Heart right ventricle (tissue), 16 donors: ENCODE measurements around the gene SLC12A1. TPM values are rescaled to one million over a fixed set of nuclear protein-coding genes. Genes with fewer than 3 reads are reported as not detected.

Experiments
- ATAC-seq, 8 donors: fragments of 200-7000 bp; cut with Tn5 transposase; one replicate each; pipeline ENCODE4 v1.9.1; 2020; ENCODE audit warnings: mild to moderate bottlenecking in 8 of 8, moderate library complexity in 8 of 8, moderate number of reproducible peaks in 1 of 8
- DNase-seq, 2 donors: peaks; one replicate each; pipeline ENCODE4 v3.0.0-alpha.2; 2020
- H3K27ac ChIP-seq, 10 donors: fragments of 200-600 bp; sonication (generic) in 2 of 10; one replicate each; pipeline versions ENCODE4 v1.5.0 to v1.8.0; 2020 to 2022; ENCODE audit warnings: mild to moderate bottlenecking in 3 of 10
- H3K27me3 ChIP-seq, 7 donors: fragments of 200-600 bp; one replicate each; pipeline ENCODE4 v1.8.0; 2021 to 2022; ENCODE audit warnings: mild to moderate bottlenecking in 2 of 7
- H3K36me3 ChIP-seq, 9 donors: fragments of 200-600 bp; sonication (generic) in 1 of 9; one replicate each; pipeline versions ENCODE4 v1.5.0 to v1.8.0; 2020 to 2022; ENCODE audit warnings: mild to moderate bottlenecking in 2 of 9
- H3K4me1 ChIP-seq, 9 donors: fragments of 200-600 bp; sonication (generic) in 1 of 9; one replicate each; pipeline versions ENCODE4 v1.5.0 to v1.8.0; 2020 to 2022; ENCODE audit warnings: mild to moderate bottlenecking in 4 of 9
- H3K4me3 ChIP-seq, 10 donors: fragments of 200-600 bp; sonication (generic) in 2 of 10; one replicate each; pipeline versions ENCODE4 v1.5.0 to v1.8.0; 2020 to 2022; ENCODE audit warnings: mild to moderate bottlenecking in 7 of 10, moderate library complexity in 2 of 10
- H3K9me3 ChIP-seq, 11 donors: fragments of 200-600 bp in 10 of 11; sonication (generic) in 2 of 11; one replicate each; pipeline versions ENCODE4 v1.5.0 to v1.8.0; 2013 to 2022; ENCODE audit warnings: mild to moderate bottlenecking in 2 of 11, control low read depth in 1 of 11, moderate library complexity in 1 of 11
- WGBS, 2 donors: extraction: QIAGEN DNeasy Blood & Tissue Kit; methylation state at CpG; one replicate each; pipeline ENCODE4 v1.1.7; 2013; ENCODE audit warnings: inconsistent platforms in 1 of 2; 5-methylcytosine and 5-hydroxymethylcytosine counted together
- intact Hi-C, 10 donors: fragments of 100-400 bp; cut with DNase I; formaldehyde crosslinking; loops; one replicate each; pipeline versions ENCODE4 v1.11.1 to v1.14.2; 2022
- polyA plus RNA-seq, 2 donors: library from polyadenylated mRNA; stranded (reverse); fragments of 200-250 nt; gene quantifications; one replicate each; pipeline ENCODE4 v1.2.3, GENCODE V29; 2013
- total RNA-seq, 10 donors: library from RNA; stranded (reverse); fragmentation: NEBNext Ultra II Directional in 3 of 10; extraction: Animal tissue kit (Norgen Biotek cat#: 25700) in 3 of 10; gene quantifications; one replicate each; pipeline versions ENCODE4 v1.2.1 to v1.2.4, GENCODE V29; 2021 to 2023
- TF ChIP-seq, protein P1 (sequence below), 9 donors: fragments of 200-600 bp; sonication (generic) in 2 of 9; IDR thresholded peaks; one replicate each; pipeline versions ENCODE4 v1.5.0 to v1.8.0; 2021 to 2022; ENCODE audit warnings: antibody characterized with exemption in 9 of 9, mild to moderate bottlenecking in 5 of 9, moderate library complexity in 1 of 9
- donor health status: Arrhythmogenic right ventricular cardiomyopathy.
- donor health status: ischemic (EF 13 %, LVEDD 7.1; RV severe dilation, severe dysfunction).
- donor health status: healthy with polysubstance abuse.
- donor health status: DM: no; HTN: yes; CAD: no.
- donor health status: DM: no; HTN: no; CAD: no.
- donor health status: ischemic (EF 25% LVEDD 6.9; RV normal size, moderate dysfunction).
- donor health status: ischemic (EF 25% LVEDD 5.7; RV mildly dilated, moderate dysfunction).
- donor health status: healthy.
- donor health status: DM: yes; HTN: yes; CAD: no.
- donor health status: Ischemic cardiomyopathy.
- donor health status: ischemic (EF 35%, LVEDD 5.7; RV mildly dilated, moderate dysfunction).
- donor health status: nonischemic (EF 11% LVEDD 7.7; RV severe dilation, severe dysfunction).
- donor health status: DM: yes; HTN: yes; CAD: no.
- donor health status: PGD.
- donor health status: ischemic (EF 29% LVEDD 5.4; RV normal size, mild dysfunction).
- donor health status: nonischemic (EF 23%, LVEDD 6.1; RV moderate dilation, normal function).

SLC12A1 gene
- total and polyA plus RNA-seq, 12 donors, result not detected

DNA sequence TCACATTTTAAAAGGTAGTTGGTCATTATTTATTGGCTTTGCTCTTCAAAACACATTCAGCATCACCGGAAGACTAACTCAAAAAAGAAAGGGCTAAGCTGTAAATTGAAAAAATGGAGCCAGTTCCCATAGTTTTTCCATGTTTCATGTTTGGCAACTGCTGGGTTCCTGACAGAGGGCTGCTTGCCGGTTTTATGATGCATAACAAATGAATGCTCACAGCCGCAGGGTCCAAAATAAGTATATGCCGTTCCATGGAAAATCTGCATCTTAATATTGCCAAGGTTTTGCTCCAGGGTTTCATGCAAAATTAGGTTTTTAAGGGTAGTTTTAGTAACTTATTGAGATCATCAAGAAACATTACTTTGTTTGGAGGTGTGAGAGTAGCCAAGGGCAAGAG is 15.8 kb downstream of the SLC12A1 start:
- no peaks in the 10 kb centered on the region for H3K9me3 ChIP-seq
- intact Hi-C loops, result no loop called here
- DNase-seq, result no peak
- H3K27ac ChIP-seq, result no peak overlapping the region
- peaks cover 0 to 5% (median 0%) of the 10 kb centered on the region in 7 donors for H3K27me3 ChIP-seq
- H3K36me3 ChIP-seq, result no peaks in the 10 kb centered on the region
- ATAC-seq, result no peak
- WGBS, 2 donors, result 84 to 87% methylated on average over 4 of the region's 4 CpGs
- TF ChIP-seq, protein P1, sequence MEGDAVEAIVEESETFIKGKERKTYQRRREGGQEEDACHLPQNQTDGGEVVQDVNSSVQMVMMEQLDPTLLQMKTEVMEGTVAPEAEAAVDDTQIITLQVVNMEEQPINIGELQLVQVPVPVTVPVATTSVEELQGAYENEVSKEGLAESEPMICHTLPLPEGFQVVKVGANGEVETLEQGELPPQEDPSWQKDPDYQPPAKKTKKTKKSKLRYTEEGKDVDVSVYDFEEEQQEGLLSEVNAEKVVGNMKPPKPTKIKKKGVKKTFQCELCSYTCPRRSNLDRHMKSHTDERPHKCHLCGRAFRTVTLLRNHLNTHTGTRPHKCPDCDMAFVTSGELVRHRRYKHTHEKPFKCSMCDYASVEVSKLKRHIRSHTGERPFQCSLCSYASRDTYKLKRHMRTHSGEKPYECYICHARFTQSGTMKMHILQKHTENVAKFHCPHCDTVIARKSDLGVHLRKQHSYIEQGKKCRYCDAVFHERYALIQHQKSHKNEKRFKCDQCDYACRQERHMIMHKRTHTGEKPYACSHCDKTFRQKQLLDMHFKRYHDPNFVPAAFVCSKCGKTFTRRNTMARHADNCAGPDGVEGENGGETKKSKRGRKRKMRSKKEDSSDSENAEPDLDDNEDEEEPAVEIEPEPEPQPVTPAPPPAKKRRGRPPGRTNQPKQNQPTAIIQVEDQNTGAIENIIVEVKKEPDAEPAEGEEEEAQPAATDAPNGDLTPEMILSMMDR (IDR thresholded peaks at IDR 0.05), result no peak
- no peaks in the 10 kb centered on the region for H3K4me1 ChIP-seq
- no peak overlapping the region for H3K4me3 ChIP-seq

DNA sequence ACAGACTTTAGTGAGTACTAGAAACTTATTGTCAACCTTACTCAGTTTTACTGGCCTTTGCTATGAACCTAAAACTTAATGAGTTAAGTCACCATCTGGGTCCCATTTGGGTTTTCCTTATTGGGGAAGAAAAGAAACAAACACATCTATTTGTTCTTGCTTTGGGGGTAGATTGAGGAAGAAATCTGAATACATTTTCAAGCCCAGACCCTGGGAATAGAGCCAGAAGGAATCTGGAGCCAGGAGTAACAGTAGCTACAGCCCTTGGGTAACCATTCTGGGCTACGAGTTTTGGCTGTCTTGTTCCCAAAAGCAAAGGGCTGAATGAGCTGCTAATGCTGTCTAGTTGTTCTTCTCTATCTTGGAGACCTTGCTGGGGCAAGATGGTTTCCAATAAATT is 16.5 kb downstream of the SLC12A1 start:
- TF ChIP-seq, protein P1 (IDR thresholded peaks at IDR 0.05), result no peak
- no peak for DNase-seq
- Histone ChIP-seq H3K36me3 (no peaks in the 10 kb centered on the region), H3K27ac (no peak overlapping the region), H3K4me3 (no peak overlapping the region), H3K4me1 (no peaks in the 10 kb centered on the region), H3K9me3 (no peaks in the 10 kb centered on the region), H3K27me3 (peaks cover 0 to 5% (median 0%) of the 10 kb centered on the region in 7 donors)
- no peak for ATAC-seq
- WGBS, 2 donors, result 29 to 46% methylated on average over 1 of the region's 1 CpG
- intact Hi-C loops, result no loop called here

DNA sequence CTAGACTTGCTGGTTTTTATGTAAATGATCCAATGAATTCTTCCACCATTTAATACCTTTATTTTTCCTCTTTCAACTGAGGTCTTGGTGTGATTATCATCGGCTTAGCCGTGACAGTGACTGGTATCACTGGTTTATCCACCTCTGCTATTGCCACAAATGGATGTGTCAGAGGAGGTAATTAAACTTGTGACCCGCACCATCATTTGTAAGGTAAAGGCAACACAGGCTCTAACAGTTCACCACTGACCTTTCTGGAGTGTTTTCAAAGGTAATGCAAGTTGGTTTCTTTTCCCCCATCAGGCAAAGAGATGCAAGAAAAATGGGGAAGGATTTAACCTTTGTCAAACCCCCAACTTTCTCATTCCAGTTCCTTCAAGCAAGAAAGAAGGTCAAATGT is 19.7 kb downstream of the SLC12A1 start:
- whole genome bisulfite sequencing, 2 donors, result 86 to 87% methylated on average over 3 of the region's 3 CpGs
- no peak for ATAC-seq
- Histone ChIP-seq H3K27ac (no peak overlapping the region), H3K4me3 (no peak overlapping the region), H3K36me3 (no peaks in the 10 kb centered on the region), H3K9me3 (no peaks in the 10 kb centered on the region), H3K4me1 (no peaks in the 10 kb centered on the region), H3K27me3 (peaks cover 0 to 5% (median 0%) of the 10 kb centered on the region in 7 donors)
- TF ChIP-seq, protein P1 (IDR thresholded peaks at IDR 0.05), result no peak
- intact Hi-C loops, result no loop called here
- no peak for DNase-seq

DNA sequence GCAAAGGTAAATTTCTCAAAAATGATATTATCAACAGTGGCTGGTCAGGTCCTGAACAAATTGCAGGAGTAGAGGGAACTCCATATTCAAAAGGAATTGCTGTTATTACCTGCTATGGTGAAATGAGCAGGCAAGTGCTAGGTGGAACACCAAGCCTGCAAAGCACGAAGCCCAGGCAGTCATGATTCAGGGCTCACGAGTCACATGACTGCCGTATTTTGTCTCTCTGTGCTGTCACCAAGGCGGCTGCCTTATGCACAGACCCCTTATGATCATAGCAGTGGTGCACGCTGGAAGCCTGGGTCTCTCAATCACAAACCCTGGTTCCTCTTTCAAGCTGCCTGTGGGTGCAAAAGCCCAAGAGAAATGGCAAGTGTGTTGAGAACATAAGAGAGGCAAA is 24.4 kb downstream of the SLC12A1 start:
- TF ChIP-seq, protein P1 (IDR thresholded peaks at IDR 0.05), result no peak
- no peak overlapping the region for H3K27ac ChIP-seq

More for the DNA sequence above, 24.4 kb downstream of the SLC12A1 start:
- H3K27me3 ChIP-seq, result peaks cover 0 to 6% (median 0%) of the 10 kb centered on the region in 7 donors
- no peaks in the 10 kb centered on the region for H3K36me3 ChIP-seq
- intact Hi-C loops, result no loop called here
- H3K4me3 ChIP-seq, result no peak overlapping the region
- H3K9me3 ChIP-seq, result no peaks in the 10 kb centered on the region
- DNase-seq, result no peak
- no peaks in the 10 kb centered on the region for H3K4me1 ChIP-seq
- 78 to 85% methylated on average over 5 of the region's 5 CpGs for WGBS, 2 donors
- no peak for ATAC-seq
